ENCODE measurements around the gene CHL1.

DNA sequence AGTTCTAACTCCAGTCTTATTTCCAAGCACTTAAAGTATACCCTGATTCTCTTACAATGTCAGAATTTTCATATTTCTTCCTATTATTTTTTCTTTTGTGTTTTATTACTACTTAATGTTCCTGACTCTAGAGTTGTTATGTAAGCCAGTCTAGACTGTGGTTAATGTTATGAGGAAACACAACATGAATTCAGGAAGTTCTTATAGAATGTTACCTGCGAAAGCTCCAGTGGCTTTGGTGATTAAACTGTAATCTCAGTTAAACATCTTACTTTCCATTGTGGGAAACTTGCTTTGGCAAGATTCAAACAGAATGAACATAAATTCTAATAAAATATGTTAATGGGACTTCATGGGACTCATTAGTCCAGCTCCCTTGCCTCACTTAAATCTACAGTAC, 36.6 kb upstream of the CHL1 start:
- no peak for TF ChIP-seq POLR2A (IDR thresholded peaks at IDR 0.05)
- TF ChIP-seq, protein P1, sequence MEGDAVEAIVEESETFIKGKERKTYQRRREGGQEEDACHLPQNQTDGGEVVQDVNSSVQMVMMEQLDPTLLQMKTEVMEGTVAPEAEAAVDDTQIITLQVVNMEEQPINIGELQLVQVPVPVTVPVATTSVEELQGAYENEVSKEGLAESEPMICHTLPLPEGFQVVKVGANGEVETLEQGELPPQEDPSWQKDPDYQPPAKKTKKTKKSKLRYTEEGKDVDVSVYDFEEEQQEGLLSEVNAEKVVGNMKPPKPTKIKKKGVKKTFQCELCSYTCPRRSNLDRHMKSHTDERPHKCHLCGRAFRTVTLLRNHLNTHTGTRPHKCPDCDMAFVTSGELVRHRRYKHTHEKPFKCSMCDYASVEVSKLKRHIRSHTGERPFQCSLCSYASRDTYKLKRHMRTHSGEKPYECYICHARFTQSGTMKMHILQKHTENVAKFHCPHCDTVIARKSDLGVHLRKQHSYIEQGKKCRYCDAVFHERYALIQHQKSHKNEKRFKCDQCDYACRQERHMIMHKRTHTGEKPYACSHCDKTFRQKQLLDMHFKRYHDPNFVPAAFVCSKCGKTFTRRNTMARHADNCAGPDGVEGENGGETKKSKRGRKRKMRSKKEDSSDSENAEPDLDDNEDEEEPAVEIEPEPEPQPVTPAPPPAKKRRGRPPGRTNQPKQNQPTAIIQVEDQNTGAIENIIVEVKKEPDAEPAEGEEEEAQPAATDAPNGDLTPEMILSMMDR (IDR thresholded peaks at IDR 0.05) = no peak

Measured in body of pancreas (tissue), 4 donors.